HepG2 (cell line): ENCODE results near the gene ZNF385B. TPM values are rescaled to one million over a fixed set of nuclear protein-coding genes. Genes with fewer than 3 reads are reported as not detected.

Experiments
- ATAC-seq: fragments of 200-7000 bp; cut with Tn5 transposase; 3 replicates; pipeline ENCODE4 v1.9.1; 2020; ENCODE audit warnings: mild to moderate bottlenecking, moderate library complexity
- BruUV-seq: library from RNA; stranded (reverse); fragments of 400-500 nt; replicated peaks from 2 replicates; lab custom pipeline; 2021; lab: Mats Ljungman, UMichigan
- CTCF ChIA-PET: fragments of 300-600 bp; formaldehyde crosslinking; extraction: SDS; loops from one replicate; lab custom pipeline; 2021; ENCODE audit warnings: low total read pairs, inconsistent platforms, low intra/inter-chr PET ratio; lab: Yijun Ruan, JAX
- POLR2A ChIA-PET: fragments of 350-600 bp; sonication (Branson Sonifier 250); formaldehyde crosslinking; loops from one replicate; lab custom pipeline; 2020; ENCODE audit warnings: antibody characterized with exemption, inconsistent platforms; lab: Yijun Ruan, JAX
- DNase-seq: peaks from one replicate; pipeline ENCODE4 v3.0.0-alpha.2; 2015; ENCODE audit warnings: low spot score
- FAIRE-seq: peaks from 3 replicates; lab custom pipeline; 2011; peaks lifted over from hg19 to GRCh38; lab: Jason Lieb, UNC
- H2AFZ ChIP-seq: one replicate; pipeline ENCODE4 v1.6.1; 2011; ENCODE audit warnings: low read length, inconsistent platforms
- H3K27ac ChIP-seq: fragments of 300-600 bp; 3 replicates; pipeline ENCODE4 v1.8.0; 2011; ENCODE audit warnings: mixed run types, mild to moderate bottlenecking, mixed read lengths, low read length, inconsistent platforms; ENCODE audit not compliant: insufficient read depth; ENCODE audit errors: extremely low read length
- H3K27me3 ChIP-seq, 2 experiments: fragments of 200-600 bp in 1 of 2; 2 replicates in 1 of 2; 3 replicates in 1 of 2; pipeline versions ENCODE4 v1.6.0 to v1.8.0; 2011; ENCODE audit warnings: low read length in 2 of 2, mild to moderate bottlenecking in 2 of 2, moderate library complexity in 2 of 2, inconsistent platforms in 1 of 2; ENCODE audit not compliant: insufficient read depth in 2 of 2, control insufficient read depth in 1 of 2
- H3K36me3 ChIP-seq, 2 experiments: fragments of 200-600 bp in 1 of 2; replicated peaks in 1 of 2; 2 replicates in 1 of 2; 3 replicates in 1 of 2; pipeline versions ENCODE4 v1.5.1 to v1.8.0; 2011; ENCODE audit warnings: low read length in 2 of 2, inconsistent platforms in 1 of 2; ENCODE audit not compliant: insufficient read depth in 2 of 2, control insufficient read depth in 1 of 2
- H3K4me1 ChIP-seq: 2 replicates; pipeline ENCODE4 v1.5.1; 2012; ENCODE audit warnings: low read length, inconsistent platforms; ENCODE audit not compliant: insufficient read depth
- H3K4me2 ChIP-seq: 2 replicates; pipeline ENCODE4 v1.6.0; 2011; ENCODE audit warnings: low read depth, low read length, inconsistent platforms
- H3K4me3 ChIP-seq, 3 experiments: fragments of 200-600 bp in 1 of 3; sonication (generic), shearing (Covaris generic) in 1 of 3; replicated peaks in 1 of 3; 2 replicates each; pipeline ENCODE4 v1.5.1; 2011 to 2016; ENCODE audit warnings: low read length in 3 of 3, inconsistent platforms in 2 of 3, low read depth in 2 of 3, mild to moderate bottlenecking in 2 of 3, control low read depth in 1 of 3, mixed read lengths in 1 of 3; ENCODE audit not compliant: insufficient read depth in 1 of 3
- H3K79me2 ChIP-seq: one replicate; pipeline ENCODE4 v1.6.1; 2011; ENCODE audit warnings: low read length, inconsistent platforms; ENCODE audit not compliant: insufficient read depth
- H3K9ac ChIP-seq: 2 replicates; pipeline ENCODE4 v1.6.0; 2011; ENCODE audit warnings: mild to moderate bottlenecking, low read depth, low read length, inconsistent platforms; ENCODE audit not compliant: insufficient read depth
- H3K9me3 ChIP-seq: 2 replicates; pipeline ENCODE4 v1.5.1; 2012; ENCODE audit warnings: mild to moderate bottlenecking, low read length
- H4K20me1 ChIP-seq: 2 replicates; pipeline ENCODE4 v1.6.0; 2011; ENCODE audit warnings: inconsistent platforms, mild to moderate bottlenecking, low read length, moderate library complexity; ENCODE audit not compliant: insufficient read depth
- CTCF ChIP-seq: sonication (generic); formaldehyde crosslinking; IDR thresholded peaks from 2 replicates; pipeline ENCODE4 v1.5.0; 2020; ENCODE audit warnings: mild to moderate bottlenecking, missing genetic modification reagents, moderate library complexity
- GPN1 ChIP-seq: sonication (generic); formaldehyde crosslinking; IDR thresholded peaks from 2 replicates; pipeline ENCODE4 v1.5.1; 2020; ENCODE audit warnings: missing genetic modification reagents, borderline replicate concordance
- KDM2A ChIP-seq: sonication (generic); formaldehyde crosslinking; IDR thresholded peaks from 2 replicates; pipeline ENCODE4 v1.4.0; 2020; ENCODE audit warnings: low read depth, missing genetic modification reagents, borderline replicate concordance
- STAG1 ChIP-seq: sonication (generic); formaldehyde crosslinking; IDR thresholded peaks from 2 replicates; pipeline ENCODE4 v1.4.0; 2020; ENCODE audit warnings: missing genetic modification reagents
- TBL1XR1 ChIP-seq: fragments of 150-350 bp; IDR thresholded peaks from 2 replicates; pipeline ENCODE4 v1.6.1; 2014; ENCODE audit warnings: borderline replicate concordance, low read length; ENCODE audit not compliant: partially characterized antibody
- TEAD3 ChIP-seq: optimal IDR thresholded peaks from 2 replicates; pipeline ENCODE3; 2016; ENCODE audit warnings: borderline replicate concordance
- ZNF235 ChIP-seq: sonication (generic); formaldehyde crosslinking; IDR thresholded peaks from 2 replicates; pipeline ENCODE4 v1.8.1; 2023; ENCODE audit warnings: mild to moderate bottlenecking, missing genetic modification reagents, borderline replicate concordance
- ZNF253 ChIP-seq: sonication (generic); formaldehyde crosslinking; IDR thresholded peaks from 2 replicates; pipeline ENCODE4 v1.8.0; 2022; ENCODE audit warnings: mild to moderate bottlenecking, missing genetic modification reagents, borderline replicate concordance
- ZNF264 ChIP-seq: sonication (generic); formaldehyde crosslinking; IDR thresholded peaks from 2 replicates; pipeline ENCODE4 v1.4.0; 2020; ENCODE audit warnings: missing genetic modification reagents
- ZNF672 ChIP-seq: sonication (generic); formaldehyde crosslinking; IDR thresholded peaks from 2 replicates; pipeline ENCODE4 v1.8.1; 2022; ENCODE audit warnings: missing genetic modification reagents
- WGBS: methylation state at CpG from one replicate; pipeline ENCODE4 v1.1.6; 2017; ENCODE audit warnings: low lambda C conversion rate; 5-methylcytosine and 5-hydroxymethylcytosine counted together
- in situ Hi-C: cut with HindIII; loops from 2 replicates; pipeline ENCODE4 v1.10.0; 2017; ENCODE audit warnings: low pct_unique_long_range_greater_than_20kb; ENCODE audit not compliant: extremely low pct_ligation_motif_present
- intact Hi-C: fragments of 100-400 bp; cut with micrococcal nuclease; formaldehyde crosslinking; loops from one replicate; pipeline ENCODE4 v1.10.0; 2022; ENCODE audit not compliant: unreplicated experiment
- polyA plus RNA-seq, 8 experiments: library from polyadenylated mRNA; depleted of rRNA in 3 of 8; stranded (reverse) in 7 of 8; unstranded in 1 of 8; fragments of >200 nt; fragmentation: Illumina TruSeq in 4 of 8; extraction: Trizol in 4 of 8; gene quantifications; 2 replicates each; pipeline versions ENCODE4 v1.2.1 to v1.2.3, GENCODE V29; 2011 to 2016; ENCODE audit warnings: low read depth in 4 of 8, missing spikeins in 1 of 8, mixed read lengths in 1 of 8; ENCODE audit not compliant: insufficient read depth in 1 of 8
- total RNA-seq, 5 experiments: library from RNA; depleted of rRNA; stranded (reverse); fragments of >200 nt; fragmentation: Illumina TruSeq; extraction: Trizol; gene quantifications; 2 replicates each; pipeline ENCODE4 v1.2.3, GENCODE V29; 2016; ENCODE audit warnings: low read depth in 1 of 5
- TF ChIP-seq, protein P1 (sequence below): sonication (generic); formaldehyde crosslinking; IDR thresholded peaks from 2 replicates; pipeline ENCODE4 v1.8.1; 2023; ENCODE audit warnings: missing genetic modification reagents, inconsistent platforms, borderline replicate concordance
- TF ChIP-seq, protein P2 (sequence below), 2 experiments: fragments of 450-650 bp in 1 of 2; sonication (generic) in 1 of 2; formaldehyde crosslinking; IDR thresholded peaks; 2 replicates each; pipeline versions ENCODE4 v1.5.0 to v1.8.0; 2020 to 2022; ENCODE audit warnings: mild to moderate bottlenecking in 1 of 2, missing genetic modification reagents in 1 of 2

The ZNF385B gene
- total and polyA plus RNA-seq, 2 of the 13 experiments (the other 11 are each of a cell fraction or from before 2014, with no cell fraction given), result 3.3 to 6.7 TPM

DNA sequence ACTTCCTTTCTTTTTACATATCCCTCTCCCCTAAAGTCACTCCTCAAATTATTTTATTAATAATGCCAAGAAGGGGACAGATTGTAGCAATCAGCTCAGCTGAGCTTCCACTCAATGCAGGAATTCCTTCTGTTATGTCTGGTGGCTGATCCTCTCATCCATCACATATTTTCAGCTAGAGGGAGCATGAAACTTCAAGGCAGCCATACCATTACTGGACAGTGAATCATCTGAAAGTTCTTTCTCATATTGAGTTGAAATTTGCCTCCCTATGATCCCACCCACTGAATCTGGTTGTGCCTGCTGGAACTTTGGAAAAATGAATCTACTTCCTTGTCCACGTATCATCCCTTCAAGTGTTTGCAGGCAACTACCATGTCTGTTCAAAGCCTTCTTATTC, 11.2 kb downstream of the ZNF385B start:
- ATAC-seq (peak; percentile 85), FAIRE-seq (peak; percentile 28), DNase-seq (peak; percentile 5)
- H3K27ac ChIP-seq, result no peak overlapping the region
- no peaks in the 10 kb centered on the region for H3K27me3 ChIP-seq
- H4K20me1 ChIP-seq, result no peaks in the 10 kb centered on the region
- BruUV-seq, result no TSS peak
- POLR2A ChIA-PET, result no interaction called here
- TF ChIP-seq ZNF235 (CRISPR knock-in tag) (no peak), TBL1XR1 (no peak), TEAD3 (CRISPR knock-in tag) (peak; percentile 98), GPN1 (no peak), CTCF (CRISPR knock-in tag) (peak; percentile 24; the same call in 1 of the 2 replicates), STAG1 (CRISPR knock-in tag) (peak; percentile 13; the same call in 1 of the 2 replicates), ZNF253 (CRISPR knock-in tag) (no peak), ZNF672 (CRISPR knock-in tag) (no peak)
- in situ Hi-C loops, result no loop called here
- no peak overlapping the region for H3K4me3 ChIP-seq
- H3K4me2 ChIP-seq, result no peak overlapping the region
- H3K36me3 ChIP-seq, result no peaks in the 10 kb centered on the region
- 12% methylated on average over 1 of the region's 1 CpG for WGBS
- no peaks in the 10 kb centered on the region for H3K79me2 ChIP-seq
- no peaks in the 10 kb centered on the region for H3K4me1 ChIP-seq
- CTCF ChIA-PET, result no interaction called here
- no peak overlapping the region for H2AFZ ChIP-seq
- H3K9ac ChIP-seq, result no peak overlapping the region
- no peaks in the 10 kb centered on the region for H3K9me3 ChIP-seq
- intact Hi-C loops, result no loop called here

- Histone ChIP-seq H3K4me1 (no peaks in the 10 kb centered on the region), H3K4me2 (no peak overlapping the region), H4K20me1 (no peaks in the 10 kb centered on the region), H3K79me2 (no peaks in the 10 kb centered on the region), H3K4me3 (no peak overlapping the region), H3K27ac (no peak overlapping the region), H2AFZ (no peak overlapping the region), H3K27me3 (no peaks in the 10 kb centered on the region), H3K36me3 (no peaks in the 10 kb centered on the region), H3K9me3 (no peaks in the 10 kb centered on the region), H3K9ac (no peak overlapping the region)
- ChIA-PET POLR2A (no interaction called here), CTCF (no interaction called here)
- ATAC-seq (no peak), DNase-seq (no peak), FAIRE-seq (no peak)
- intact Hi-C loops (no loop called here), in situ Hi-C loops (loop anchor here (10.0 kb wide), 2 partner anchors 85 to 225 kb away; no protein-coding TSS in a partner anchor)
- BruUV-seq, result no TSS peak
- TF ChIP-seq, protein P1, sequence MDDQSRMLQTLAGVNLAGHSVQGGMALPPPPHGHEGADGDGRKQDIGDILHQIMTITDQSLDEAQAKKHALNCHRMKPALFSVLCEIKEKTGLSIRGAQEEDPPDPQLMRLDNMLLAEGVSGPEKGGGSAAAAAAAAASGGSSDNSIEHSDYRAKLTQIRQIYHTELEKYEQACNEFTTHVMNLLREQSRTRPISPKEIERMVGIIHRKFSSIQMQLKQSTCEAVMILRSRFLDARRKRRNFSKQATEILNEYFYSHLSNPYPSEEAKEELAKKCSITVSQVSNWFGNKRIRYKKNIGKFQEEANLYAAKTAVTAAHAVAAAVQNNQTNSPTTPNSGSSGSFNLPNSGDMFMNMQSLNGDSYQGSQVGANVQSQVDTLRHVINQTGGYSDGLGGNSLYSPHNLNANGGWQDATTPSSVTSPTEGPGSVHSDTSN, result no peak
- no peak for TF ChIP-seq ZNF264 (CRISPR knock-in tag)
- TF ChIP-seq, protein P2, sequence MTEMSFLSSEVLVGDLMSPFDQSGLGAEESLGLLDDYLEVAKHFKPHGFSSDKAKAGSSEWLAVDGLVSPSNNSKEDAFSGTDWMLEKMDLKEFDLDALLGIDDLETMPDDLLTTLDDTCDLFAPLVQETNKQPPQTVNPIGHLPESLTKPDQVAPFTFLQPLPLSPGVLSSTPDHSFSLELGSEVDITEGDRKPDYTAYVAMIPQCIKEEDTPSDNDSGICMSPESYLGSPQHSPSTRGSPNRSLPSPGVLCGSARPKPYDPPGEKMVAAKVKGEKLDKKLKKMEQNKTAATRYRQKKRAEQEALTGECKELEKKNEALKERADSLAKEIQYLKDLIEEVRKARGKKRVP (CRISPR knock-in tag; IDR thresholded peaks at IDR 0.05), result no peak
- no peak for TF ChIP-seq KDM2A
Measured at GRCh38 chr2:179849719-179850118, 11.7 kb downstream of the ZNF385B start.
